HCEC 1CT (cell line): ENCODE data around the gene NPNT.

Experiments used
- DNase-seq: peaks from one replicate; pipeline ENCODE4 v3.0.0-alpha.2; 2017

Gene NPNT

GRCh38 chr4:105921301-105921700 is 26.0 kb downstream of the NPNT start:
- DNase-seq: no peak

- DNase-seq: peak; percentile 15
These were observed 28.4 kb downstream of the NPNT start for GRCh38 chr4:105923497-105924238.

GRCh38 chr4:105924341-105924740 is 29.1 kb downstream of the NPNT start:
- no peak for DNase-seq

- DNase-seq: no peak
These were observed 35.4 kb downstream of the NPNT start for GRCh38 chr4:105930698-105931097.

GRCh38 chr4:105933083-105933482 is 37.8 kb downstream of the NPNT start:
- DNase-seq: no peak

- no peak for DNase-seq
These were observed 39.1 kb downstream of the NPNT start for GRCh38 chr4:105934386-105934785.

GRCh38 chr4:105936901-105937300 is 41.6 kb downstream of the NPNT start:
- no peak for DNase-seq

GRCh38 chr4:105937759-105938158 is 42.5 kb downstream of the NPNT start:
- no peak for DNase-seq

GRCh38 chr4:105943234-105943633 is 48.0 kb downstream of the NPNT start:
- no peak for DNase-seq

GRCh38 chr4:105944540-105944939 is 49.3 kb downstream of the NPNT start:
- DNase-seq: peak; percentile 21

- DNase-seq: no peak
These were observed 51.5 kb downstream of the NPNT start for GRCh38 chr4:105946771-105947170.

- DNase-seq: no peak
These were observed 55.4 kb downstream of the NPNT start for GRCh38 chr4:105950701-105951100.

GRCh38 chr4:105951198-105951597 is 55.9 kb downstream of the NPNT start:
- no peak for DNase-seq

GRCh38 chr4:105952591-105952990 is 57.3 kb downstream of the NPNT start:
- DNase-seq: no peak

GRCh38 chr4:105956569-105956968 is 61.3 kb downstream of the NPNT start:
- DNase-seq: peak; percentile 15

- no peak for DNase-seq
These were observed 62.4 kb downstream of the NPNT start for GRCh38 chr4:105957680-105958079.

GRCh38 chr4:105963461-105964400 is 68.5 kb downstream of the NPNT start:
- peak; percentile 13 for DNase-seq

- no peak for DNase-seq
These were observed 70.0 kb downstream of the NPNT start for GRCh38 chr4:105965183-105965800.

- DNase-seq: peak; percentile 42
These were observed 70.8 kb downstream of the NPNT start for GRCh38 chr4:105966051-105966450.

- no peak for DNase-seq
These were observed 71.9 kb downstream of the NPNT start for GRCh38 chr4:105967058-105967658.

GRCh38 chr4:105969575-105969974 is 74.3 kb downstream of the NPNT start:
- no peak for DNase-seq

GRCh38 chr4:105970371-105970770 is 75.1 kb downstream of the NPNT start:
- no peak for DNase-seq

GRCh38 chr4:105971036-105971435 is 75.8 kb downstream of the NPNT start:
- no peak for DNase-seq
